ENCODE data around the gene YIPF5.

DNA sequence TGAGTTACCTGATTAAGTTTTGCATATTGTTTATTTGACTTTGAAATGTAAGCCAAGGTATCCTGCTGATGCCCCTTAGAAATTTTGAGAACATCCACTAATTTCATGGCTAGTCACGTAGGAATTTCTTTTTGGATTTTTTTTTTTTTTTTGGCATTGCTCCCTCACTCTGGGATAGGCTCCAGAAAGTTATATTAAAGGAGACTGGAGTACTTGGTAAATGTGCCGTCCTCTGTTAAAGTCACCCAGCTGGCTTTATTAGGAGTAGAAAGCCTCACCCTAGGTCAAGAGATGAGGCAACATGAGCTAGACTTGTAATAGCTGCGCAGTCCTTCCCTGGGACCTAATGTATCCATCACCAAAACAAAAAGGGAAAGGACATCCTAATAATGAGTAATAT is 3.3 kb upstream of the YIPF5 start:
- TF ChIP-seq, protein P1, sequence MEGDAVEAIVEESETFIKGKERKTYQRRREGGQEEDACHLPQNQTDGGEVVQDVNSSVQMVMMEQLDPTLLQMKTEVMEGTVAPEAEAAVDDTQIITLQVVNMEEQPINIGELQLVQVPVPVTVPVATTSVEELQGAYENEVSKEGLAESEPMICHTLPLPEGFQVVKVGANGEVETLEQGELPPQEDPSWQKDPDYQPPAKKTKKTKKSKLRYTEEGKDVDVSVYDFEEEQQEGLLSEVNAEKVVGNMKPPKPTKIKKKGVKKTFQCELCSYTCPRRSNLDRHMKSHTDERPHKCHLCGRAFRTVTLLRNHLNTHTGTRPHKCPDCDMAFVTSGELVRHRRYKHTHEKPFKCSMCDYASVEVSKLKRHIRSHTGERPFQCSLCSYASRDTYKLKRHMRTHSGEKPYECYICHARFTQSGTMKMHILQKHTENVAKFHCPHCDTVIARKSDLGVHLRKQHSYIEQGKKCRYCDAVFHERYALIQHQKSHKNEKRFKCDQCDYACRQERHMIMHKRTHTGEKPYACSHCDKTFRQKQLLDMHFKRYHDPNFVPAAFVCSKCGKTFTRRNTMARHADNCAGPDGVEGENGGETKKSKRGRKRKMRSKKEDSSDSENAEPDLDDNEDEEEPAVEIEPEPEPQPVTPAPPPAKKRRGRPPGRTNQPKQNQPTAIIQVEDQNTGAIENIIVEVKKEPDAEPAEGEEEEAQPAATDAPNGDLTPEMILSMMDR (conservative IDR thresholded peaks at IDR 0.05; ENCODE audit: low read depth, low read length), result no peak
- TF ChIP-seq EZH2 (IDR thresholded peaks at IDR 0.05; ENCODE audit: low read length, unreplicated experiment) (no peak), EZH2phosphoT487 (IDR thresholded peaks at IDR 0.05; ENCODE audit: borderline replicate concordance, low read length) (no peak)

All from PC-3 (cell line).